Stomach (tissue), 4 donors: ENCODE results near the gene PPM1F.

Source experiments
- CTCF ChIP-seq, 7 experiments: fragments of 450-650 bp in 4 of 7; fragments of 200-600 bp in 3 of 7; sonication (generic) in 3 of 7; IDR thresholded peaks; one replicate each; pipeline ENCODE4 v1.5.1; 2016 to 2019; ENCODE audit warnings: antibody characterized with exemption in 7 of 7, control low read depth in 2 of 7, mild to moderate bottlenecking in 1 of 7
- POLR2AphosphoS5 ChIP-seq, 3 donors: sonication (generic); formaldehyde crosslinking; IDR thresholded peaks; one replicate each; pipeline ENCODE4 v1.6.1; 2016; ENCODE audit warnings: antibody characterized with exemption in 3 of 3

GRCh38 chr22:21948824-21949568 is 3.7 kb downstream of the PPM1F start:
- TF ChIP-seq CTCF (IDR thresholded peaks at IDR 0.05) (no peak), POLR2AphosphoS5 (IDR thresholded peaks at IDR 0.05) (peak in 1 of 3 donors; percentile 43)
